Neural cell (in vitro differentiated cells): ENCODE results near the gene ERC2. TPM values are rescaled to one million over a fixed set of nuclear protein-coding genes. Genes with fewer than 3 reads are reported as not detected.

Experiments
- H2AFZ ChIP-seq: fragments of 200-600, 300-800 bp; sonication (generic), shearing (Covaris generic); 2 replicates; pipeline ENCODE4 v1.6.0; 2014; ENCODE audit warnings: low read depth, mild to moderate bottlenecking, antibody characterized with exemption, low read length, moderate library complexity
- H3F3A ChIP-seq: fragments of 200-600 bp; shearing (Covaris generic); 2 replicates; pipeline ENCODE4 v1.6.1; 2016; ENCODE audit warnings: mild to moderate bottlenecking, moderate library complexity, mixed read lengths, antibody characterized with exemption, low read length; ENCODE audit not compliant: insufficient read depth, poor library complexity, severe bottlenecking
- H3K27ac ChIP-seq: fragments of 200-600, 300-800 bp; sonication (generic), shearing (Covaris generic); 2 replicates; pipeline ENCODE4 v1.5.1; 2014; ENCODE audit warnings: mild to moderate bottlenecking, low read length, moderate library complexity
- H3K27me3 ChIP-seq: fragments of 300-800, 200-600 bp; sonication (generic), shearing (Covaris generic); 2 replicates; pipeline ENCODE4 v1.6.0; 2014; ENCODE audit warnings: mild to moderate bottlenecking, low read depth, low read length, moderate library complexity; ENCODE audit not compliant: insufficient read depth
- H3K36me3 ChIP-seq: fragments of 300-800, 200-600 bp; sonication (generic), shearing (Covaris generic); 2 replicates; pipeline ENCODE4 v1.5.1; 2014; ENCODE audit warnings: mild to moderate bottlenecking, antibody characterized with exemption, low read length, moderate library complexity; ENCODE audit not compliant: insufficient read depth
- H3K4me2 ChIP-seq: fragments of 300-800, 200-600 bp; sonication (generic), shearing (Covaris generic); 2 replicates; pipeline ENCODE4 v1.6.0; 2014; ENCODE audit warnings: mild to moderate bottlenecking, low read length
- H3K4me3 ChIP-seq: fragments of 300-800, 200-600 bp; sonication (generic), shearing (Covaris generic); 2 replicates; pipeline ENCODE4 v1.5.1; 2014; ENCODE audit warnings: mild to moderate bottlenecking, low read length, moderate library complexity
- H3K79me2 ChIP-seq: fragments of 200-600 bp; shearing (Covaris generic); replicated peaks from 2 replicates; pipeline ENCODE4 v1.6.0; 2014; ENCODE audit warnings: mild to moderate bottlenecking, low read length, moderate library complexity; ENCODE audit not compliant: insufficient read depth
- H3K9ac ChIP-seq: fragments of 300-800, 200-600 bp; sonication (generic), shearing (Covaris generic); 2 replicates; pipeline ENCODE4 v1.6.1; 2016; ENCODE audit warnings: mild to moderate bottlenecking, low read length, mixed read lengths
- H3K9me2 ChIP-seq: fragments of 200-600 bp; shearing (Covaris generic); 2 replicates; pipeline ENCODE4 v1.6.1; 2016; ENCODE audit warnings: mild to moderate bottlenecking, low read length, mixed read lengths; ENCODE audit not compliant: insufficient read depth
- H3K9me3 ChIP-seq: fragments of 200-600, 300-800 bp; sonication (generic), shearing (Covaris generic); 2 replicates; pipeline ENCODE4 v1.6.1; 2016; ENCODE audit warnings: mild to moderate bottlenecking, mixed run types, low read length, moderate library complexity, mixed read lengths
- H4K20me1 ChIP-seq: fragments of 200-600 bp; shearing (Covaris generic); 2 replicates; pipeline ENCODE4 v1.6.1; 2016; ENCODE audit warnings: mild to moderate bottlenecking, mixed run types; ENCODE audit not compliant: insufficient read depth
- EP300 ChIP-seq: fragments of 450-650 bp; conservative IDR thresholded peaks from 2 replicates; pipeline ENCODE4 v1.6.1; 2014; ENCODE audit warnings: antibody characterized with exemption, mild to moderate bottlenecking, moderate library complexity; ENCODE audit not compliant: poor library complexity, severe bottlenecking
- EZH2 ChIP-seq: fragments of 200-600, 300-800 bp; shearing (Covaris generic), sonication (generic); IDR thresholded peaks from 2 replicates; pipeline ENCODE4 v1.6.1; 2014; ENCODE audit warnings: antibody characterized with exemption, low read length, borderline replicate concordance, mild to moderate bottlenecking; ENCODE audit not compliant: insufficient read depth, poor library complexity, severe bottlenecking
- MXI1 ChIP-seq: fragments of 450-650 bp; conservative IDR thresholded peaks from 2 replicates; pipeline ENCODE4 v1.6.1; 2014; ENCODE audit warnings: antibody characterized with exemption, mild to moderate bottlenecking; ENCODE audit not compliant: poor library complexity, severe bottlenecking
- POLR2AphosphoS5 ChIP-seq: IDR thresholded peaks from 2 replicates; pipeline ENCODE4 v1.6.1; 2012
- RAD21 ChIP-seq: fragments of 450-650 bp; conservative IDR thresholded peaks from 2 replicates; pipeline ENCODE4 v1.6.1; 2014; ENCODE audit warnings: antibody characterized with exemption, mild to moderate bottlenecking, moderate library complexity
- SMC3 ChIP-seq: fragments of 450-650 bp; conservative IDR thresholded peaks from 2 replicates; pipeline ENCODE4 v1.6.1; 2014; ENCODE audit warnings: antibody characterized with exemption, mild to moderate bottlenecking, moderate library complexity; ENCODE audit not compliant: poor library complexity
- TAF1 ChIP-seq: IDR thresholded peaks from 2 replicates; pipeline ENCODE4 v1.6.1; 2012; ENCODE audit warnings: low read depth
- polyA plus RNA-seq: library from polyadenylated mRNA; depleted of rRNA; stranded (reverse); fragments of >200 nt; gene quantifications from 2 replicates; pipeline ENCODE4 v1.2.3, GENCODE V29; 2014
- TF ChIP-seq, protein P1 (sequence below): fragments of 450-650 bp; IDR thresholded peaks from 2 replicates; pipeline ENCODE4 v1.5.1; 2014; ENCODE audit warnings: antibody characterized with exemption, mild to moderate bottlenecking, moderate library complexity; ENCODE audit not compliant: poor library complexity, severe bottlenecking
- TF ChIP-seq, protein P2 (sequence below): IDR thresholded peaks from 2 replicates; pipeline ENCODE4 v1.6.1; 2012; ENCODE audit warnings: borderline replicate concordance

Gene ERC2
- polyA plus RNA-seq, 1 donor from 2014 or later, result 60.4 TPM

DNA sequence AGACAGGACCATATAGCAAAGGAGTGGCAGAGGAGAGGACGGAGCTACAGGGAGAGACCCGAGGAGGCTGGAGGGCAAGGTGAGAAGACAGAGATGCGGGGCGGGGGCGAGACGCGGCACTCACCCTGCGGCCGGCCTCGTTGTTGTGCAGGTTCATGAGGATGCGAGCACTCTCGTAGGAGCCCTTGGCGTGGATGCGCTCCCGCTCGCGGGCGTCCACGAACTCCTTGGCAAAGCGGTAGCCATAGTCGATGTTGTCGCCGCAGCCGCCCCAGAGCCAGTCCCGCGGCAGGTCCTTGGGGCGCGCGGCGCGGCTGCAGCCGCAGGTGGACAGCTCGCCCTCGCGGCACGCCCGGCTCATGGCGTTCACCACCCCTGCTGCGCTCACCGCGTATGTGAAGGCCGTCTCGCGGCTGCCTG, 994.0 kb downstream of the ERC2 start:
- Histone ChIP-seq H3F3A (no peaks in the 10 kb centered on the region), H3K4me2 (no peak overlapping the region), H2AFZ (no peak overlapping the region), H3K27ac (no peak overlapping the region), H3K4me3 (no peak overlapping the region), H3K79me2 (no peaks in the 10 kb centered on the region), H4K20me1 (no peaks in the 10 kb centered on the region), H3K9me3 (no peaks in the 10 kb centered on the region), H3K27me3 (peaks cover 18% of the 10 kb centered on the region), H3K36me3 (no peaks in the 10 kb centered on the region), H3K9ac (no peak overlapping the region), H3K9me2 (no peaks in the 10 kb centered on the region)
- TF ChIP-seq, protein P1, sequence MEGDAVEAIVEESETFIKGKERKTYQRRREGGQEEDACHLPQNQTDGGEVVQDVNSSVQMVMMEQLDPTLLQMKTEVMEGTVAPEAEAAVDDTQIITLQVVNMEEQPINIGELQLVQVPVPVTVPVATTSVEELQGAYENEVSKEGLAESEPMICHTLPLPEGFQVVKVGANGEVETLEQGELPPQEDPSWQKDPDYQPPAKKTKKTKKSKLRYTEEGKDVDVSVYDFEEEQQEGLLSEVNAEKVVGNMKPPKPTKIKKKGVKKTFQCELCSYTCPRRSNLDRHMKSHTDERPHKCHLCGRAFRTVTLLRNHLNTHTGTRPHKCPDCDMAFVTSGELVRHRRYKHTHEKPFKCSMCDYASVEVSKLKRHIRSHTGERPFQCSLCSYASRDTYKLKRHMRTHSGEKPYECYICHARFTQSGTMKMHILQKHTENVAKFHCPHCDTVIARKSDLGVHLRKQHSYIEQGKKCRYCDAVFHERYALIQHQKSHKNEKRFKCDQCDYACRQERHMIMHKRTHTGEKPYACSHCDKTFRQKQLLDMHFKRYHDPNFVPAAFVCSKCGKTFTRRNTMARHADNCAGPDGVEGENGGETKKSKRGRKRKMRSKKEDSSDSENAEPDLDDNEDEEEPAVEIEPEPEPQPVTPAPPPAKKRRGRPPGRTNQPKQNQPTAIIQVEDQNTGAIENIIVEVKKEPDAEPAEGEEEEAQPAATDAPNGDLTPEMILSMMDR, result no peak

GRCh38 chr3:55473788-55474187, 994.5 kb downstream of the ERC2 start:
- Histone ChIP-seq H3K36me3 (no peaks in the 10 kb centered on the region), H3K9ac (no peak overlapping the region), H3K79me2 (no peaks in the 10 kb centered on the region), H3K9me3 (no peaks in the 10 kb centered on the region), H3K4me3 (no peak overlapping the region), H2AFZ (no peak overlapping the region), H3K4me2 (no peak overlapping the region), H3K27ac (no peak overlapping the region), H3K27me3 (peaks cover 14% of the 10 kb centered on the region), H4K20me1 (no peaks in the 10 kb centered on the region), H3K9me2 (no peaks in the 10 kb centered on the region), H3F3A (no peaks in the 10 kb centered on the region)
- TF ChIP-seq POLR2AphosphoS5 (no peak), RAD21 (no peak), TAF1 (no peak), SMC3 (no peak), EP300 (no peak), EZH2 (no peak), MXI1 (no peak)
- TF ChIP-seq, protein P2, sequence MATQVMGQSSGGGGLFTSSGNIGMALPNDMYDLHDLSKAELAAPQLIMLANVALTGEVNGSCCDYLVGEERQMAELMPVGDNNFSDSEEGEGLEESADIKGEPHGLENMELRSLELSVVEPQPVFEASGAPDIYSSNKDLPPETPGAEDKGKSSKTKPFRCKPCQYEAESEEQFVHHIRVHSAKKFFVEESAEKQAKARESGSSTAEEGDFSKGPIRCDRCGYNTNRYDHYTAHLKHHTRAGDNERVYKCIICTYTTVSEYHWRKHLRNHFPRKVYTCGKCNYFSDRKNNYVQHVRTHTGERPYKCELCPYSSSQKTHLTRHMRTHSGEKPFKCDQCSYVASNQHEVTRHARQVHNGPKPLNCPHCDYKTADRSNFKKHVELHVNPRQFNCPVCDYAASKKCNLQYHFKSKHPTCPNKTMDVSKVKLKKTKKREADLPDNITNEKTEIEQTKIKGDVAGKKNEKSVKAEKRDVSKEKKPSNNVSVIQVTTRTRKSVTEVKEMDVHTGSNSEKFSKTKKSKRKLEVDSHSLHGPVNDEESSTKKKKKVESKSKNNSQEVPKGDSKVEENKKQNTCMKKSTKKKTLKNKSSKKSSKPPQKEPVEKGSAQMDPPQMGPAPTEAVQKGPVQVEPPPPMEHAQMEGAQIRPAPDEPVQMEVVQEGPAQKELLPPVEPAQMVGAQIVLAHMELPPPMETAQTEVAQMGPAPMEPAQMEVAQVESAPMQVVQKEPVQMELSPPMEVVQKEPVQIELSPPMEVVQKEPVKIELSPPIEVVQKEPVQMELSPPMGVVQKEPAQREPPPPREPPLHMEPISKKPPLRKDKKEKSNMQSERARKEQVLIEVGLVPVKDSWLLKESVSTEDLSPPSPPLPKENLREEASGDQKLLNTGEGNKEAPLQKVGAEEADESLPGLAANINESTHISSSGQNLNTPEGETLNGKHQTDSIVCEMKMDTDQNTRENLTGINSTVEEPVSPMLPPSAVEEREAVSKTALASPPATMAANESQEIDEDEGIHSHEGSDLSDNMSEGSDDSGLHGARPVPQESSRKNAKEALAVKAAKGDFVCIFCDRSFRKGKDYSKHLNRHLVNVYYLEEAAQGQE, result no peak
- TF ChIP-seq, protein P1, result no peak
